Mesendoderm (in vitro differentiated cells): Measurements from ENCODE around the gene DUSP16.

Source experiments
- DNase-seq: peaks from one replicate; pipeline ENCODE4 v3.0.0; 2013
- H2AK5ac ChIP-seq: 2 replicates; pipeline ENCODE4 v1.6.1; 2013; ENCODE audit warnings: low read length, inconsistent platforms
- H2BK120ac ChIP-seq: 2 replicates; pipeline ENCODE4 v1.6.1; 2013; ENCODE audit warnings: low read depth, mild to moderate bottlenecking, low read length, moderate library complexity, mixed read lengths
- H2BK15ac ChIP-seq: replicated peaks from 2 replicates; pipeline ENCODE4 v1.6.1; 2013; ENCODE audit warnings: low read depth, mild to moderate bottlenecking, moderate library complexity
- H2BK5ac ChIP-seq: 2 replicates; pipeline ENCODE4 v1.6.1; 2013; ENCODE audit warnings: low read length, inconsistent platforms
- H3K18ac ChIP-seq: 2 replicates; pipeline ENCODE4 v1.6.1; 2013; ENCODE audit warnings: mild to moderate bottlenecking, low read length, mixed read lengths
- H3K23ac ChIP-seq: one replicate; pipeline ENCODE4 v1.6.1; 2013; ENCODE audit warnings: low read length
- H3K27ac ChIP-seq: 2 replicates; pipeline ENCODE4 v1.5.1; 2013; ENCODE audit warnings: low read depth, mild to moderate bottlenecking, inconsistent platforms, low read length, moderate library complexity
- H3K27me3 ChIP-seq: 2 replicates; pipeline ENCODE4 v1.6.1; 2013; ENCODE audit warnings: low read length, control low read depth, mild to moderate bottlenecking, inconsistent platforms; ENCODE audit not compliant: insufficient read depth, poor library complexity
- H3K36me3 ChIP-seq: 2 replicates; pipeline ENCODE4 v1.6.1; 2013; ENCODE audit warnings: low read length, inconsistent platforms; ENCODE audit not compliant: control insufficient read depth, insufficient read depth
- H3K4ac ChIP-seq: one replicate; pipeline ENCODE4 v1.6.1; 2013; ENCODE audit warnings: low read depth, mild to moderate bottlenecking, low read length, moderate library complexity
- H3K4me1 ChIP-seq: 2 replicates; pipeline ENCODE4 v1.6.1; 2013; ENCODE audit warnings: low read depth, low read length, inconsistent platforms; ENCODE audit not compliant: control insufficient read depth
- H3K4me2 ChIP-seq: 2 replicates; pipeline ENCODE4 v1.6.1; 2013; ENCODE audit warnings: low read length
- H3K4me3 ChIP-seq: 2 replicates; pipeline ENCODE4 v1.5.1; 2013; ENCODE audit warnings: mild to moderate bottlenecking, low read length
- H3K56ac ChIP-seq: one replicate; pipeline ENCODE4 v1.6.1; 2013; ENCODE audit warnings: low read length
- H3K79me1 ChIP-seq: 2 replicates; pipeline ENCODE4 v1.6.1; 2013; ENCODE audit warnings: low read length, inconsistent platforms
- H3K79me2 ChIP-seq: 2 replicates; pipeline ENCODE4 v1.6.1; 2013; ENCODE audit warnings: mild to moderate bottlenecking, low read length; ENCODE audit not compliant: control insufficient read depth, insufficient read depth
- H3K9ac ChIP-seq: 2 replicates; pipeline ENCODE4 v1.6.1; 2013; ENCODE audit warnings: low read length, inconsistent platforms
- H4K5ac ChIP-seq: one replicate; pipeline ENCODE4 v1.6.1; 2013; ENCODE audit warnings: low read length
- H4K8ac ChIP-seq: one replicate; pipeline ENCODE4 v1.6.1; 2013; ENCODE audit warnings: low read depth, mild to moderate bottlenecking, control low read depth, low read length, moderate library complexity
- WGBS: extraction: QIAGEN DNeasy Blood & Tissue Kit; methylation state at CpG from one replicate; pipeline ENCODE4 v1.1.7; 2013; ENCODE audit warnings: low lambda C conversion rate, missing lambda C conversion rate; ENCODE audit not compliant: insufficient coverage; ENCODE audit errors: extremely low coverage; 5-methylcytosine and 5-hydroxymethylcytosine counted together

The DUSP16 gene

GRCh38 chr12:12511895-12512711, 50.6 kb downstream of the DUSP16 start:
- Histone ChIP-seq H3K27me3 (no peaks in the 10 kb centered on the region), H2BK5ac (no peak overlapping the region), H3K4me3 (no peak overlapping the region), H3K18ac (no peak overlapping the region), H3K36me3 (no peaks in the 10 kb centered on the region), H3K27ac (no peak overlapping the region), H4K5ac (no peak overlapping the region), H3K79me1 (no peaks in the 10 kb centered on the region), H3K56ac (no peak overlapping the region), H3K4ac (no peak overlapping the region), H3K79me2 (peaks cover 3% of the 10 kb centered on the region), H2BK15ac (no peak overlapping the region), H3K9ac (no peak overlapping the region), H2AK5ac (no peak overlapping the region), H3K23ac (no peak overlapping the region), H2BK120ac (no peak overlapping the region), H3K4me1 (no peaks in the 10 kb centered on the region), H4K8ac (no peak overlapping the region), H3K4me2 (no peak overlapping the region)
- no CpG with 5 or more reads among the region's 5 CpGs for WGBS
- no peak for DNase-seq

- Histone ChIP-seq H3K4me1 (peaks cover 5% of the 10 kb centered on the region), H3K56ac (no peak overlapping the region), H2AK5ac (no peak overlapping the region), H3K4me3 (no peak overlapping the region), H3K36me3 (no peaks in the 10 kb centered on the region), H3K4ac (no peak overlapping the region), H4K5ac (no peak overlapping the region), H2BK15ac (no peak overlapping the region), H3K79me2 (peaks cover 3% of the 10 kb centered on the region), H4K8ac (no peak overlapping the region), H2BK5ac (no peak overlapping the region), H2BK120ac (no peak overlapping the region), H3K18ac (no peak overlapping the region), H3K9ac (no peak overlapping the region), H3K27ac (no peak overlapping the region), H3K4me2 (no peak overlapping the region), H3K27me3 (no peaks in the 10 kb centered on the region), H3K23ac (no peak overlapping the region), H3K79me1 (no peaks in the 10 kb centered on the region)
- no peak for DNase-seq
- no CpG with 5 or more reads among the region's 3 CpGs for WGBS
Measured at GRCh38 chr12:12511021-12511783, 51.5 kb downstream of the DUSP16 start.

- H3K9ac ChIP-seq, result no peak overlapping the region
- no peak overlapping the region for H2BK15ac ChIP-seq
- H3K79me1 ChIP-seq, result no peaks in the 10 kb centered on the region
- H3K27me3 ChIP-seq, result no peaks in the 10 kb centered on the region
- H3K18ac ChIP-seq, result no peak overlapping the region
- H3K4ac ChIP-seq, result no peak overlapping the region
- H3K27ac ChIP-seq, result no peak overlapping the region
- H3K23ac ChIP-seq, result no peak overlapping the region
- H3K4me1 ChIP-seq, result peaks cover 5% of the 10 kb centered on the region
- no peak overlapping the region for H3K4me3 ChIP-seq
- no peak overlapping the region for H2AK5ac ChIP-seq
- no peak overlapping the region for H3K4me2 ChIP-seq
- no peak overlapping the region for H4K5ac ChIP-seq
- H3K56ac ChIP-seq, result no peak overlapping the region
- no peaks in the 10 kb centered on the region for H3K36me3 ChIP-seq
- no peak overlapping the region for H2BK120ac ChIP-seq
- no peak overlapping the region for H4K8ac ChIP-seq
- DNase-seq, result no peak
- no CpG with 5 or more reads among the region's 2 CpGs for WGBS
- H3K79me2 ChIP-seq, result peaks cover 3% of the 10 kb centered on the region
- H2BK5ac ChIP-seq, result no peak overlapping the region
Measured at GRCh38 chr12:12510551-12510950, 52.1 kb downstream of the DUSP16 start.

- no peak overlapping the region for H3K27ac ChIP-seq
- no peak overlapping the region for H3K23ac ChIP-seq
- no peak overlapping the region for H3K4me3 ChIP-seq
Measured at GRCh38 chr12:12510141-12510540, 52.5 kb downstream of the DUSP16 start.

GRCh38 chr12:12508612-12509011, 54.1 kb downstream of the DUSP16 start:
- H2BK15ac ChIP-seq, result no peak overlapping the region
- no peak for DNase-seq
- H3K4me3 ChIP-seq, result no peak overlapping the region
- no peak overlapping the region for H2AK5ac ChIP-seq
- H2BK120ac ChIP-seq, result no peak overlapping the region
- H2BK5ac ChIP-seq, result no peak overlapping the region
- H3K4me1 ChIP-seq, result peaks cover 7% of the 10 kb centered on the region
- no peak overlapping the region for H3K4ac ChIP-seq
- H3K9ac ChIP-seq, result no peak overlapping the region
- H3K4me2 ChIP-seq, result no peak overlapping the region
- peaks cover 5% of the 10 kb centered on the region for H3K79me2 ChIP-seq
- no peaks in the 10 kb centered on the region for H3K79me1 ChIP-seq
- no CpG with 5 or more reads among the region's 2 CpGs for WGBS
- no peak overlapping the region for H3K18ac ChIP-seq
- no peak overlapping the region for H3K27ac ChIP-seq
- H3K56ac ChIP-seq, result no peak overlapping the region
- no peaks in the 10 kb centered on the region for H3K27me3 ChIP-seq
- H3K23ac ChIP-seq, result no peak overlapping the region
- H4K8ac ChIP-seq, result no peak overlapping the region
- no peak overlapping the region for H4K5ac ChIP-seq
- H3K36me3 ChIP-seq, result no peaks in the 10 kb centered on the region

More at GRCh38 chr12:12510141-12510540, 52.5 kb downstream of the DUSP16 start:
- H3K4me2 ChIP-seq, result no peak overlapping the region
- no peaks in the 10 kb centered on the region for H3K36me3 ChIP-seq
- WGBS, result no CpG with 5 or more reads among the region's 2 CpGs
- H2BK120ac ChIP-seq, result no peak overlapping the region
- H3K4me1 ChIP-seq, result peaks cover 7% of the 10 kb centered on the region
- H2BK15ac ChIP-seq, result no peak overlapping the region
- H3K9ac ChIP-seq, result no peak overlapping the region
- no peak overlapping the region for H3K18ac ChIP-seq
- H3K56ac ChIP-seq, result no peak overlapping the region
- DNase-seq, result no peak
- no peak overlapping the region for H4K5ac ChIP-seq
- H3K79me1 ChIP-seq, result no peaks in the 10 kb centered on the region
- no peaks in the 10 kb centered on the region for H3K27me3 ChIP-seq
- no peak overlapping the region for H3K4ac ChIP-seq
- H4K8ac ChIP-seq, result no peak overlapping the region
- no peak overlapping the region for H2AK5ac ChIP-seq
- peaks cover 4% of the 10 kb centered on the region for H3K79me2 ChIP-seq
- no peak overlapping the region for H2BK5ac ChIP-seq
